ENCODE measurements around the gene PITPNB.

DNA sequence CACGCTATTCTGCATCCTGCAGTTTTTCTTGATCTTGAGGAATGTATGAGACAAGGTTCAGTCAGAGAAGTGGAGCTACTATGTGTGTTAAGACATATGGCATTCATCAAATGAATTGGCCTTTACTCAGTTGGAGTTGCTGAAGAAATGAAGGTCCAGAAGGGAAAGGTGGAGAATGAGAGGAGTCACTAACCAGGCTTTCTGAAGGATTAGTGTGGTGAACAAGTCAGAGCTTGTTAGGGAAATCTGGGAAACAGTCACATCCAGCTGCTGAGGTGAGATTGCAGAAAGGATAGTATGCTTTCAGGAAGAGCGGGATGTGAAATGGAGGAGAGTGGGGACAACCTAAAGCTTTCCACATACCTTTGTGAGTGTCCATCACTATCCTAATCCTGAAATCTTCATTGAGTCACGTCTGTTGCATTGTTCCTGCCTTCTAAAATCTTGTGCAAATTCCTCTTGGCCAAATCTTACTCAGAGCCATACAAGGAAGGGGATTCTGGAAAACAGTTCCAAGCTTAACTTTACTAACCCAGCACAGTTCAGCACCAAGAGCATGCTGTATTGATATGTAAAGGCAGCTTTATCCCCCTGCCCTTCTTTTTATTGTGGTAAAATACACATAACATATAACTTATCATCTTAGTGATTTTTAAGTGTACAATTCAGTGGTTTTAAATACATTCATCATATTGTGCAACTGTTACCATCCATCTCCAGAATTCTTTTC lies 11.4 kb upstream of the PITPNB start:
- no peak for TF ChIP-seq PPARA (CRISPR knock-in tag; IDR thresholded peaks at IDR 0.05; ENCODE audit: borderline replicate concordance)
- TF ChIP-seq PATZ1 (CRISPR knock-in tag; IDR thresholded peaks at IDR 0.05; ENCODE audit: borderline replicate concordance) = no peak
- TF ChIP-seq, protein P1, sequence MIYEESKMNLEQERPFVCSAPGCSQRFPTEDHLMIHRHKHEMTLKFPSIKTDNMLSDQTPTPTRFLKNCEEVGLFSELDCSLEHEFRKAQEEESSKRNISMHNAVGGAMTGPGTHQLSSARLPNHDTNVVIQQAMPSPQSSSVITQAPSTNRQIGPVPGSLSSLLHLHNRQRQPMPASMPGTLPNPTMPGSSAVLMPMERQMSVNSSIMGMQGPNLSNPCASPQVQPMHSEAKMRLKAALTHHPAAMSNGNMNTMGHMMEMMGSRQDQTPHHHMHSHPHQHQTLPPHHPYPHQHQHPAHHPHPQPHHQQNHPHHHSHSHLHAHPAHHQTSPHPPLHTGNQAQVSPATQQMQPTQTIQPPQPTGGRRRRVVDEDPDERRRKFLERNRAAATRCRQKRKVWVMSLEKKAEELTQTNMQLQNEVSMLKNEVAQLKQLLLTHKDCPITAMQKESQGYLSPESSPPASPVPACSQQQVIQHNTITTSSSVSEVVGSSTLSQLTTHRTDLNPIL (CRISPR knock-in tag; IDR thresholded peaks at IDR 0.05; ENCODE audit: low read depth) = no peak
- no peak for TF ChIP-seq GLIS3 (CRISPR knock-in tag; IDR thresholded peaks at IDR 0.05)
- no peak for TF ChIP-seq CSRNP3 (CRISPR knock-in tag; IDR thresholded peaks at IDR 0.05)
- no peak for TF ChIP-seq TOX (CRISPR knock-in tag; IDR thresholded peaks at IDR 0.05; ENCODE audit: borderline replicate concordance)
- TF ChIP-seq SNAI2 (CRISPR knock-in tag; IDR thresholded peaks at IDR 0.05) = no peak
- TF ChIP-seq ZNF70 (CRISPR knock-in tag; IDR thresholded peaks at IDR 0.05) = no peak
- TF ChIP-seq ARNTL (CRISPR knock-in tag; IDR thresholded peaks at IDR 0.05; ENCODE audit: borderline replicate concordance, low read depth) = no peak
